Measurements from ENCODE around the gene PRKACB. TPM values are rescaled to one million over a fixed set of nuclear protein-coding genes. Genes with fewer than 3 reads are reported as not detected.

The PRKACB gene
- total RNA-seq, 1 donor from 2014 or later = 61.4 TPM

DNA sequence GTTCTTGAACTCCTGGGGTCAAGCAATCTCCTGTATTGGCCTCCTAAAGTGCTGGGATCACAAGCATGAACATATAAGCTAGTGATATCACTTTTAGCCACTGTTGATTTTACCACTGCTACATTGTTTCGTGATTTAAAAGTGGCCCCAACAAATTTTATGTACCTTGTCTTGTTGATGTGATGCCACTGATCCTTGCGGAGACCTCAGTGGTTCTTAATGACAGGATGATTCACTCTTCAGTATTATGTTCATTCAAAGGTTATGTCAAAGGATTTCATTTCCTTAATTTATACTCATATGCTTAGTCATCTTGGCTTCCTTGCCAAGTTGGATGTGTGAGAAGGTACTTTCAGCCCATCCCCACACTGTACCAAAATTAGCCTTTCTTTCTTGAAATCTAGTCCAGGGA is 12.1 kb downstream of the PRKACB start:
- no peak for DNase-seq (ENCODE audit: low spot score)

- no peak for DNase-seq (ENCODE audit: low spot score)
These were observed 15.6 kb downstream of the PRKACB start for GRCh38 chr1:84159533-84160240.

- DNase-seq (ENCODE audit: low spot score) = no peak
These were observed 18.2 kb downstream of the PRKACB start for GRCh38 chr1:84162295-84162694.

- DNase-seq (ENCODE audit: low spot score) = no peak
These were observed 19.3 kb downstream of the PRKACB start for GRCh38 chr1:84163123-84163931.

- no peak for DNase-seq (ENCODE audit: low spot score)
These were observed 20.1 kb downstream of the PRKACB start for GRCh38 chr1:84164161-84164560.

DNA sequence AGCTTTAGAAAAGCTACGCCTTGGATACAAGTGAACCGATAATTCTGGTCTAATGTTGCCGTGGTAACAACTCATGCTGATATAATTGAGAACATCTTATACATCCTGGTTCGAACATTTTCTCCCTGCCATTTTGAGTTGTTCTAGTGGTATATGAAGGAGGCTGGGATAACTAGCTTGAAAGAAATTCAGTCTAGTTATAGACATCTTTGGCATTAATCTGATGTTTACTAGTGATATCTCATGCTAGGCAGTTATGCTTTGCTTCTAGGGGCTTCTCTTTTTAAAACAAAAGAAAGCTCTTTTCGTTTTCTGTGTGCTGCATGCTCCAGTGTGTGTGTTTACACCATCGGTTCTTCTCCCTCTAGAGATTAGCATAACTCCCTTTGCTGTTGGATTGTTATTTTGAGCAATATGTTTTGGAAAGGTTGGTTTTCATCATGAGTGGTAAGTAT is 20.5 kb downstream of the PRKACB start:
- no peak for DNase-seq (ENCODE audit: low spot score)

- no peak for DNase-seq (ENCODE audit: low spot score)
These were observed 21.5 kb downstream of the PRKACB start for GRCh38 chr1:84165601-84166000.

- DNase-seq (ENCODE audit: low spot score) = no peak
These were observed 22.7 kb downstream of the PRKACB start for GRCh38 chr1:84166797-84167196.

DNA sequence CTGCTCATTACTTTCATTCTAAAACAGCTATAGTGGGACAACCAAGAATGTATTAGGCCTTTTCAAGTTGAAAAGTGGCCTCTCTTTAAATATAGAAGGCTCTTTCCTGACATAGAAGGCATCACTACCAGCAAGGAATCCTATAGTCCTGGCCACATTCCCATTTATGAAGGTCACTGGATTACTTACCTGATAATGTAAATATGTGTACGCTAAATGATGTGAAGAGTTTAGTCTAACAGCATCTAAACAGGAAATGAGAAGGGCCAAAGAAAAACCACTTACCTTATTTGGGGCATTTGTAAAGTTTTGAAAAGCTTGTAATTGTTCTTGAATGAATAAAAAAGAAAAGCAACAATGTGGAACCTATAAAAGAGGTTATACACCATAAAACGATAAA is 24.7 kb downstream of the PRKACB start:
- no peak for DNase-seq (ENCODE audit: low spot score)

DNA sequence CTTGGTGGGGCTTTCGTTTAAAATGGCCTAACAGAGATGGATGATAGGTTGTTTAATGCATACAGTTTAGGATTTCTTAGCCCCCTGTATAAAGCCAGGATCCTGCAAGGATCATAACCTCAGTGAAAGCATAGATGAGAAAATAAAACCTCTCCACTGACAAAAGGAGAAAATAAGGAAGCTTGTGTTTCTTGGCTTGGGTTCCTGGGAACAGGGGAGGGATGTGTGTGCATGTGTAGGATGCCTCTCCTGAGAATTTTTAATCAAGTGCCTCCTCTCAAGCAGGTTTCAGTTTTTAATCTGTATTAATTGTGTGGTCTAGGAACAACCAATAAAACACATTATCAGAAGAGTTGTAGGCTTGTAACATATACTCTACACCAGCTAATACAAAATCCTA is 26.1 kb downstream of the PRKACB start:
- DNase-seq (ENCODE audit: low spot score) = no peak

DNA sequence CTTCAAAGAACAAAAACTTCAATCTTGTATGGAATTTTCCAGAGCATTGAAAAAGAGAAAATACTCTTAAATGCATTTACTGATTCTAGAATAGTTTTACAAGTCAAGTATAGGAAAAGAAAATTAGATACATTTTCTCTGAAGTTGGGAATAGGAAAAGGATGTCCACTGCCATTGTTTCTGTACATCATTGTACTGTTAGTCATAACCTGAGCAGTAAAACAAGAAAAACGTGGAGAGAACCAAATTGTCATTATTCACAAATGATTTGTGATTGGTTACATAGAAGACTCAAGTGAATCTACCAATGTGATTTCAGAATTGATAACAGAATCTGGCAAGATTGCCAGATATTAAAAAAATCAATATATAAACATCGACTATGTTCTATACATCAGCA is 27.4 kb downstream of the PRKACB start:
- DNase-seq (ENCODE audit: low spot score) = no peak

- no peak for DNase-seq (ENCODE audit: low spot score)
These were observed 30.0 kb downstream of the PRKACB start for GRCh38 chr1:84174051-84174556.

DNA sequence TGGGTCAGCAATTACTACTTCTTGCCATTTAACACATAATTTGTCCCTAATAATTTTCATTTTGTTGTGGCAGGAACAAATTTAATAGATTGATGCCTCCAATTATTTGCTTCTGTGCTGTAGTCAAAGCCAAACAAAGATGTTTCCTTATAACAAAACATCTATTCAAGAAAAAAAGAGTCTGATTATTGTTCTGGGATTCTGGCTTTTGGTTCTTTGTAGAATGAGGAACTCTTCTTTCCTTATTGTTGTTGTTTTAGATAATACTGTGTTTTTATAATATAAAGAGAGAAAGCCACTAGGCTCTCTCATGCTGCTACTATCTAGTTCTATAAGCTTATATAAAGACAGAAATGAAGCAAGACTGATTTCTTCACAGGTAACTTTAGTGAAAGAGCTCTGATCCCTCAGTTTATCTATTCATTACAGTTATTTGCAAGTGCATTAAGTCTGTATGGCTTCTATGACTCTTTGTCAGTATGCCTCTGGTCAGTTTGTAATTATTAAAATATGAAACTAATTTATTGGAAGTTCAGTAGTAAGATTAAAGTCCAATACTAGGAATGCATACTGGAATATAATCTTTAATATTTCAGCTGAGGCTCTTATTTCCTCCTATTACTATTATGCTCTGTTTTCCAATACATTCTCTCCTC is 37.4 kb downstream of the PRKACB start:
- no peak for DNase-seq (ENCODE audit: low spot score)

DNA sequence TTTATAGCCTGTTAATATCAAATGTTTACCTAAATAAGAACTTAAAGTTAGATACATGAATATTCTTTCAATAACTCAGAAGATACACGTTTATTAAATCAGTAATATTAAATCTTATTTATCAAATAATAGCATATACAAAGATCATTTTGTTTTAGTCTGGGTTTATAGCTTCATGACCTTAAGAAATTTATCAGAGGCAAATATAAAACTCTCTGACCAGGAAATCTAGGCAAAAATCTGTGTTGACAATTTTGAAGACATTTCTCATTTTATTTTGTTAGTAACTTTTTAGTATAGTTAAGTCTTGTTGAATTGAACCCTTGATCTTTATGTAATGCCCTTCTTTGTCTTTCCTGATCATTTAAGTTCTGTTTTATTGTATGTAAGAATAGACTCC is 46.4 kb downstream of the PRKACB start:
- no peak for DNase-seq (ENCODE audit: low spot score)

GRCh38 chr1:84192681-84193080 is 48.6 kb downstream of the PRKACB start:
- no peak for DNase-seq (ENCODE audit: low spot score)

GRCh38 chr1:84198832-84199231 is 54.8 kb downstream of the PRKACB start:
- DNase-seq (ENCODE audit: low spot score) = no peak

GRCh38 chr1:84199257-84199656 is 55.2 kb downstream of the PRKACB start:
- no peak for DNase-seq (ENCODE audit: low spot score)

GRCh38 chr1:84202126-84202525 is 58.1 kb downstream of the PRKACB start:
- no peak for DNase-seq (ENCODE audit: low spot score)

GRCh38 chr1:84206375-84206774 is 62.3 kb downstream of the PRKACB start:
- DNase-seq (ENCODE audit: low spot score) = no peak

DNA sequence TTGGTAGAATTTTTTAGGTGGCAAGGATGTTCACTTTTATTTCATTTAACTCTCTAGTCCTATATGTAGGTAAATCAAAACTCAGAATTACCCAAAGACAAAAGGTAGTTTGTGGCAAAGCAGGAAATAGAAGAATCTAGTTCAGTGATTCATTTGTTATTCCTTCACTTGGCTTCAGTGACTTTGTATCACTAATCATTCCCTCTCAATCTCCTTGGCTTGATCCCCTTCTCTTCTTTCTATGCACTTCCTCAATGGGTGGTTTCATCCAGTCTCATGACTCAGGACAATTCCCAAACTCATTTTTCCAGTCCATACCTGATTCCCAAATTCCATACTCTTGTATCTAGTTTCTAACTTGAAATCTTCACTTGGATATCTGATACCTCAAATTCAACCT is 64.9 kb downstream of the PRKACB start:
- no peak for DNase-seq (ENCODE audit: low spot score)

GRCh38 chr1:84214115-84214956 is 70.3 kb downstream of the PRKACB start:
- no peak for DNase-seq (ENCODE audit: low spot score)

DNA sequence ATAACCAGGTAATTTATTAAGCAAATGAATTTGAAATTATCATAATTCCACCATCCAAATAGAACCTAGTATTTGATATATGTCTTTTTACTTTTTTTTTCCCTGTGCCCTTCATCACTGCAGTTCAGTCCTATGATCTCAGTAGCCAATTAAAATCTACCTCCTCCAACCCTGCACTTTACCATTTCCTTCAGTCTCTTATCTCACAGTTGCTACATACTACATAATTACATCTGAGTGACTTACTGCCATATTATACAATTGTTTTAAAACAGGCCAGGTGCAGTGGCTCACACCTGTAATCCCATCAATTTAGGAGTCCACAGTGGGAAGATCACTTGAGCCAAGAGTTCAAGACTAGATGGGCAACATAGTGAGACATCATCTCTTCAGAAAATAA is 73.2 kb downstream of the PRKACB start:
- DNase-seq (ENCODE audit: low spot score) = no peak
